ENCODE results near the gene LRRC36.

Gene LRRC36

GRCh38 chr16:67431775-67432505 is 105.3 kb downstream of the LRRC36 start:
- TF ChIP-seq ZNF274 (IDR thresholded peaks at IDR 0.05; ENCODE audit: low read depth, low read length) = no peak
- no peak overlapping the region for H3K4me3 ChIP-seq (ENCODE audit: low read length)

DNA sequence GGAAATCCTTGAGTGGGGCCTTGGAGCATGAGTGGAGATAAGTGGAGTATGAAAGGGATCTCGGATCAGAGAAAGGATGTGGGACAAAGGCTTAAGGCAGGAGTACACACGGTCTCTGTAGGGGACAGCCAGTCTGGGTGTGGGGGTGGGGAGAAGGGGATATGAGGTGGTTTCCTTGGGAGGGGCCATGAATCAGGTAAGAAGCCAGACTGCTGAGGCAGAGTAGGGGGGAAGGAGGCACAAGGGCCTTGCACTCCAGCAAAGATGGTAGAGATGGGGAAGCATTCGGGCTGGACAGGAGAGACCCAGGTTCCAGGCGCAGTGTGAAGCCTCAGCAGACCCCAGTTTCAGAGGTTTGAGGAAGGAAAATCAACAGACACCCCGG is 105.9 kb downstream of the LRRC36 start:
- H3K4me3 ChIP-seq (ENCODE audit: low read length) = no peak overlapping the region
- TF ChIP-seq ZNF274 (IDR thresholded peaks at IDR 0.05; ENCODE audit: low read depth, low read length) = no peak

GRCh38 chr16:67433131-67433719 is 106.6 kb downstream of the LRRC36 start:
- H3K4me3 ChIP-seq (ENCODE audit: low read length) = no peak overlapping the region
- no peak for TF ChIP-seq ZNF274 (IDR thresholded peaks at IDR 0.05; ENCODE audit: low read depth, low read length)

Data from GM08714 (cell line).